PC-3 (cell line): ENCODE results near the gene IL7R. TPM values are rescaled to one million over a fixed set of nuclear protein-coding genes. Genes with fewer than 3 reads are reported as not detected.

Experiments
- ATAC-seq: fragments of 200-7000 bp; cut with Tn5 transposase; 2 replicates; pipeline ENCODE4 v1.9.1; 2020; ENCODE audit warnings: mild to moderate bottlenecking, moderate library complexity
- BruUV-seq: library from RNA; stranded (reverse); fragments of 400-500 nt; replicated peaks from 2 replicates; lab custom pipeline; 2021; lab: Mats Ljungman, UMichigan
- CTCF ChIA-PET: fragments of 300-600 bp; sonication (Branson Sonifier 250); formaldehyde crosslinking; loops from one replicate; lab custom pipeline; 2022; ENCODE audit warnings: antibody characterized with exemption; lab: Charles Lee
- POLR2A ChIA-PET: fragments of 300-600 bp; sonication (Branson Sonifier 250); formaldehyde crosslinking; loops from one replicate; lab custom pipeline; 2022; ENCODE audit warnings: antibody characterized with exemption; ENCODE audit not compliant: unreplicated experiment; lab: Charles Lee
- DNase-seq: peaks from one replicate; pipeline ENCODE4 v3.0.0-alpha.2; 2015
- H2AFZ ChIP-seq: fragments of 300-600 bp; sonication (generic); 2 replicates; pipeline ENCODE4 v1.6.0; 2016; ENCODE audit warnings: antibody characterized with exemption, low read length
- H3F3A ChIP-seq: fragments of 300-600 bp; sonication (generic); one replicate; pipeline ENCODE4 v1.6.0; 2017; ENCODE audit warnings: antibody characterized with exemption, low read length, control low read depth, mild to moderate bottlenecking; ENCODE audit not compliant: unreplicated experiment
- H3K27ac ChIP-seq: fragments of 300-600 bp; sonication (generic); 2 replicates; pipeline ENCODE4 v1.5.1; 2016; ENCODE audit warnings: mild to moderate bottlenecking, low read length
- H3K27me3 ChIP-seq: fragments of 300-600 bp; sonication (generic); 2 replicates; pipeline ENCODE4 v1.6.1; 2016; ENCODE audit warnings: low read length, mixed read lengths
- H3K36me3 ChIP-seq: fragments of 300-600 bp; sonication (generic); 2 replicates; pipeline ENCODE4 v1.6.1; 2016; ENCODE audit warnings: low read depth, mixed run types, low read length, mixed read lengths
- H3K4me1 ChIP-seq: fragments of 300-600 bp; sonication (generic); 2 replicates; pipeline ENCODE4 v1.5.1; 2016; ENCODE audit warnings: low read length; ENCODE audit not compliant: insufficient read depth
- H3K4me2 ChIP-seq: fragments of 300-600 bp; sonication (generic); 2 replicates; pipeline ENCODE4 v1.6.0; 2016; ENCODE audit warnings: low read length
- H3K4me3 ChIP-seq: fragments of 300-600 bp; sonication (generic); 2 replicates; pipeline ENCODE4 v1.5.1; 2016; ENCODE audit warnings: mild to moderate bottlenecking, low read length, mixed read lengths
- H3K79me2 ChIP-seq: fragments of 300-600 bp; sonication (generic); 2 replicates; pipeline ENCODE4 v1.6.1; 2017; ENCODE audit warnings: low read length, mixed read lengths
- H3K9ac ChIP-seq: fragments of 300-600 bp; sonication (generic); 2 replicates; pipeline ENCODE4 v1.6.0; 2016; ENCODE audit warnings: mild to moderate bottlenecking, low read length
- H3K9me2 ChIP-seq: fragments of 300-600 bp; sonication (generic); replicated peaks from 2 replicates; pipeline ENCODE4 v1.6.1; 2016; ENCODE audit warnings: mixed run types, low read length, mixed read lengths
- H3K9me3 ChIP-seq: fragments of 300-600 bp; sonication (generic); 2 replicates; pipeline ENCODE4 v1.6.1; 2016; ENCODE audit warnings: low read length, mixed read lengths
- H4K20me1 ChIP-seq: fragments of 300-600 bp; sonication (generic); 2 replicates; pipeline ENCODE4 v1.6.1; 2016; ENCODE audit warnings: low read length, mixed read lengths
- CTCF ChIP-seq: fragments of 300-600 bp; sonication (generic); conservative IDR thresholded peaks from 2 replicates; pipeline ENCODE4 v1.5.1; 2017; ENCODE audit warnings: antibody characterized with exemption, low read depth, mild to moderate bottlenecking, low read length
- EZH2 ChIP-seq: fragments of 300-600 bp; sonication (generic); IDR thresholded peaks from one replicate; pipeline ENCODE4 v1.6.1; 2017; ENCODE audit warnings: antibody characterized with exemption, mild to moderate bottlenecking, low read length; ENCODE audit not compliant: unreplicated experiment
- EZH2phosphoT487 ChIP-seq: fragments of 300-600 bp; sonication (generic); IDR thresholded peaks from 2 replicates; pipeline ENCODE4 v1.6.1; 2018; ENCODE audit warnings: mild to moderate bottlenecking, antibody characterized with exemption, low read length, borderline replicate concordance
- intact Hi-C: fragments of 100-400 bp; cut with micrococcal nuclease; formaldehyde crosslinking; loops from 2 replicates; pipeline ENCODE4 v1.9.0; 2023
- total RNA-seq: library from RNA; depleted of rRNA; stranded (reverse); fragments of >200 nt; gene quantifications from 2 replicates; pipeline ENCODE4 v1.2.3, GENCODE V29; 2014

IL7R gene
- total RNA-seq, 1 experiment from 2014 or later = 7.4 TPM

GRCh38 chr5:35902046-35902672 lies 45.5 kb downstream of the IL7R start:
- H3K27ac ChIP-seq = no peak overlapping the region
- TF ChIP-seq EZH2phosphoT487 = no peak
- TF ChIP-seq EZH2 = no peak
- TF ChIP-seq CTCF = no peak
- no peak for DNase-seq
- H3K79me2 ChIP-seq = no peaks in the 10 kb centered on the region
- no peak overlapping the region for H3K4me3 ChIP-seq
- H3K9me3 ChIP-seq = no peaks in the 10 kb centered on the region
- POLR2A ChIA-PET = no interaction called here
- no TSS peak for BruUV-seq
- no peak for ATAC-seq
- CTCF ChIA-PET = no interaction called here
- no peak overlapping the region for H3K9ac ChIP-seq
- H3K36me3 ChIP-seq = no peaks in the 10 kb centered on the region
- intact Hi-C loops = no loop called here
- H3K27me3 ChIP-seq = no peaks in the 10 kb centered on the region
- H3K4me2 ChIP-seq = no peak overlapping the region
- H3F3A ChIP-seq = no peaks in the 10 kb centered on the region
- no peaks in the 10 kb centered on the region for H3K4me1 ChIP-seq
- H2AFZ ChIP-seq = no peak overlapping the region
- H4K20me1 ChIP-seq = no peaks in the 10 kb centered on the region
- no peaks in the 10 kb centered on the region for H3K9me2 ChIP-seq

GRCh38 chr5:35903631-35904203 lies 47.0 kb downstream of the IL7R start:
- H3K9ac ChIP-seq = no peak overlapping the region
- intact Hi-C loops = no loop called here
- ChIA-PET POLR2A (no interaction called here), CTCF (no interaction called here)
- TF ChIP-seq EZH2 (no peak), CTCF (no peak), EZH2phosphoT487 (no peak)
- H2AFZ ChIP-seq = no peak overlapping the region
- H4K20me1 ChIP-seq = no peaks in the 10 kb centered on the region
- H3K4me2 ChIP-seq = no peak overlapping the region
- BruUV-seq = no TSS peak
- H3K9me2 ChIP-seq = no peaks in the 10 kb centered on the region
- H3K27me3 ChIP-seq = no peaks in the 10 kb centered on the region
- no peak overlapping the region for H3K4me3 ChIP-seq
- H3K4me1 ChIP-seq = no peaks in the 10 kb centered on the region
- H3K27ac ChIP-seq = no peak overlapping the region
- DNase-seq (no peak), ATAC-seq (no peak)
- no peaks in the 10 kb centered on the region for H3F3A ChIP-seq
- H3K36me3 ChIP-seq = no peaks in the 10 kb centered on the region
- H3K9me3 ChIP-seq = no peaks in the 10 kb centered on the region
- H3K79me2 ChIP-seq = no peaks in the 10 kb centered on the region

- Histone ChIP-seq H4K20me1 (no peaks in the 10 kb centered on the region), H3F3A (no peaks in the 10 kb centered on the region), H3K9ac (no peak overlapping the region), H3K4me3 (no peak overlapping the region), H3K79me2 (no peaks in the 10 kb centered on the region), H3K27ac (no peak overlapping the region), H3K9me2 (no peaks in the 10 kb centered on the region), H3K4me2 (no peak overlapping the region), H3K27me3 (no peaks in the 10 kb centered on the region), H2AFZ (no peak overlapping the region), H3K4me1 (no peaks in the 10 kb centered on the region), H3K9me3 (no peaks in the 10 kb centered on the region), H3K36me3 (no peaks in the 10 kb centered on the region)
- TF ChIP-seq EZH2 (no peak), EZH2phosphoT487 (no peak), CTCF (no peak)
- intact Hi-C loops = no loop called here
- ATAC-seq = no peak
- ChIA-PET POLR2A (no interaction called here), CTCF (no interaction called here)
- no peak for DNase-seq
- BruUV-seq = no TSS peak
These were observed 47.9 kb downstream of the IL7R start for GRCh38 chr5:35904443-35905132.
